Non-pigmented ciliary epithelial cell (primary cell): ENCODE results near the gene CTNNBIP1.

Source experiments
- DNase-seq: peaks from one replicate; pipeline ENCODE4 v3.0.0-alpha.2; 2010; ENCODE audit warnings: low read depth

The CTNNBIP1 gene

DNA sequence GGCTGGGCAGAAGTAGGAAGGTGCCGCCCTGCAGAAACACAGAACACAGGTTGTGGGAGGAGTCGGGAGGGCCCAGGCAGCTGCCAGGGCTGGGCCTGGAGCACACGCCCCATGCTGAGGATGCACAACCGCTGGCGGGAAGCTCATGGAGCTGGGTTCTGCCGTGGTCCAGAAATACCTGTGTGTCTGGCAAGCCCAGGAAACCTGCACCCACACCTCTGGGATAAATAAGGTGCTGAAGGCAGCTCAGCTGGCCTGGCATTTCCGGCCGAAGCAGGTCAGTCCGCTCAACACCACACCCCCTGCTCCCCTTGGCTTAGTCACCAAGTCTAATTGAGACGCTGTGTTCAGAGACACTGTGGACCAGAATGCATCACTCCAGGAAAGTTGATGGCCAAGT lies 32.1 kb downstream of the CTNNBIP1 start:
- DNase-seq, result no peak

- no peak for DNase-seq
Observed at GRCh38 chr1:9875636-9876000, 34.5 kb downstream of the CTNNBIP1 start.

DNA sequence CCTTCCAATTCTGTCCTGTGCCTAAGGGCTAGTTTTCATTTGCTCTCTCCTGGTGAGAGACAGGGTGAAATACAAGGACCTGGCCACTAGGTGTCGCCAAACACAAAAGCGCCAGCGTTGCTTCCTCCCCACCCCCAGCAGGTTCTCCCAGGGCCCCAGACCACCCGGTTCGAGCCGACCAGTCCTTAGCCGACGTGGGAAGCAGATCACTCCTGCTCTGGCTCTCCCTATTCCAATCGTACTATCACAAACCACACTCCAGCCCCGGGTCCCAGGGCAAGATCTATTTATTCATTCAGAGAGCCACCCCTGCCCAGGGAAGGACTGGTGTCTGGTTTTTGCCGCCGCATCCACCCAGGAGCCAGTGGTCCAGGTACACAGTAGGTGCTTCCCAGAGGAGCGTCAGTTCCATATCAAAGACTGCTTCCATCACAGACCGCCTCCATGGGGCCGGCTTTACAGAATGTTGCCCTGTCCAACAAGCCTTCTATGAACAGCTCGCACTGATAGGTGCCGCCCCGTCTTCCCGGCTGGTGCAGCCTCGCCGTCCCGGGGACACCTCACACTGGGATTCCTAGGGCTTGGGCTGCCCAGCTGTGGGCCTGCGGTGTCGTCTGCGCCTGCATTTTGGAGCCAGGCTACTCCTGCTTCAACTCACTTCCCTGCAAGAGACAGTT lies 35.0 kb downstream of the CTNNBIP1 start:
- peak; percentile 24 for DNase-seq

DNA sequence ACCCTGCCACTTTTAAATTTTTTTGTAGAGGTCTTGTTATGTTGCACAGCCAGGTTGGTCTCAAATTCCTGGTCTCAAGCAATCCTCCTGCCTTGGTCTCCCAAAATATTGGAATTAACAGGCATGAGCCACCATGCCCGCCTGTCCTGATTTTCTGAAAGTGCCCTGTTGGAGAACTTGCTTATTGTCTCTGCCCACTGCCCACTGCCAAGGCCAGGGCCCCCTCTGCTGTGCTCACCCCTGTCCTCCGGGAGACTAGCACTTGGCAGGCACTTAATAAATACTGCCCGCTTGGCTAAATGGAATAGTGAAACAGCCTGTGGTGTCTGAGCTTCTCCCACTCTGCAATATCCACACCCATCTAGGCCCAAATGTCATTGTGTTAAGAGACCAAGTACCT lies 35.7 kb downstream of the CTNNBIP1 start:
- DNase-seq, result no peak

- DNase-seq, result no peak
Observed at GRCh38 chr1:9873992-9874391, 36.1 kb downstream of the CTNNBIP1 start.

DNA sequence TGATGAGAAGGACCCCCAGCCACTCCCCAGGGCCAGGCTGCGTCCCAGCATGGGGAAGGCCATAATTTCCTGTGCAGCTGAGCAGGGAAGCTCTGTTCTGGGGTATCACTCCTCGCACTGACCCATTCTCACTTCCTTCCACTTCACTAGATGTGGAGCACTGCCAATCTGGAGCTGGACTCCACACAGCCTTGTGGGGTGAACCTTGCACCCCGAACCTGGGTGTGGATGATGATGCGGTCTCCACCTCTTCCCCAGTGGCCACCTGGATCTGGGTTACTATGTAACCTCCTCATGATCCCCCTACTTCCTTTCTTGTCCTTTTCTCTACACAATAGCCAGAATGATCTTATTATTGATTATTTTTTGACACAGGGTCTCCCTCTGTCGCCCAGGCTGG lies 36.7 kb downstream of the CTNNBIP1 start:
- no peak for DNase-seq

DNA sequence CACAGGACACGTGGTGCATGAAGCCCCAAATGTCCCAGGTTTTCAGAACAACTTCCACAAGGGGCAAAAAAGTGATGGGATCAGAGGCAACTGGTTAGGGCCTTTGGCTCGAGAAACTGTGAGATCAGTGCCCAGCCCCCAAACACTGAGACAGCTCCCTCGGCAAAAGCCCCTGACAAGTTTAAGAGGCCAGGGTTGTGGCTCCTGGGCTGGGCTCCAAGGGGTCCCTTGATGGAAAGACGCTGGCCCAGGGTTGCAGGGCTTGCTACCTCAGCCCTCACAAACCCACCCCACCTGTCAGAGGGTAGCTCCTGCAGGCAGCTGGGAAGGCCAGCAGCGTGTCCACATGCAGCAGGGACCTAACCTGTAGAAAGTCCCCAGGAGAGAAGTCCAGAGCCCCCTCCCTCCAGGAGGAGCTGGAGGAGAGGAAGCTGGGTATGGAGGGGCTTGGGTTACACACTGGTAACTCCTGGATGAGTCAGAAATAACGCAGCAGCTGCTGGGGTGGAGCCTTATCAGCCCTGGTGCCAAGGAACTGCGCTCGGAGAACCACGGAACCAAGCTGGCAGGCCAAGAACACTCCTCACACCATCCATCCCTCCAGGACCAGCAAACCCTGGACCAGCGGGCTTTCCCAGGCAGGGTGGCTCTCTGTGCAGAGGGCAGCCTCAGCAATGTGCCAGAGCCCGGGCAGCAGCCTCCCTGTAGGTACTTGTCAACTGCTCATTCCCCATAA lies 37.5 kb downstream of the CTNNBIP1 start:
- DNase-seq, result no peak

- DNase-seq, result no peak
Observed at GRCh38 chr1:9871707-9872425, 38.2 kb downstream of the CTNNBIP1 start.

DNA sequence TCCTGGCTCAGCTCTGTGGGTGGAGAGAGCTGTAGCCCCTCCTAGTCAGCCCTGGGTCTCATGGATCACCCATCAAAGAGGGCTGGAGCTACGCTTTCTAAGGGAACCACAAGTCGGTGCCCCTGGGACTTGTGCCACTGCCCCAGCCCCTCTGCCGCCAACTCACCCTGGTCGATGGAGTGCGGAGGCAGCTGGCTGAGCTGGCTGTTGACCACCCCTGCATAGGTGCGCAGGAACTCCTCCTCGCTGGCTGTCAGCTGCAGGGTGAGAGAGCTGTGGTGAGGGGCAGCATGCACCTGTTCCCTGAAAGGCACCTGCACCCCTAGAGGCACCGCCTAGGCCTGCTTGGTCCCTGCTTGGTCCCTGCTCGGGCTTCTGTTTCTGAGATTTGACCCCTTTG lies 39.0 kb downstream of the CTNNBIP1 start:
- no peak for DNase-seq

DNA sequence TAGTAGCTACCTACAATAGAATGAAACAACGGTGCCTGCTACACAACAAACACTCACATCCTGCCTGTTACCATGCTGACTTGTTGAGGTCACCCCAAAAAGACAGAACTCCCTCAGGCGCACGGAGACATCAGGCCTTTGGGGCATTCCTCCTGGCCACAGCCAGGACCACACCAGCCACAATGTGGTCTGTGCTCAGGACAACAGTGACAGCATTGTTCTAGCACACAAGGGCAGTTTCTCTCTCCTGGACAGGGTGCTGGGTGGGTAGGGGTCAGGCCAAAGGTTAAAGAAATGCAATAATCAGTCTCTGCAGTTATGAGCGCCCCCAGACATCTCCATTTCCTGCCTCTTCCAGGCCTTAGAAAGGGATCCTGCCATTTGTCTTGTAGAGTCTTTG lies 39.5 kb downstream of the CTNNBIP1 start:
- DNase-seq, result no peak

GRCh38 chr1:9869831-9870251 lies 40.2 kb downstream of the CTNNBIP1 start:
- DNase-seq, result no peak

- DNase-seq, result no peak
Observed at GRCh38 chr1:9868244-9868590, 41.9 kb downstream of the CTNNBIP1 start.

DNA sequence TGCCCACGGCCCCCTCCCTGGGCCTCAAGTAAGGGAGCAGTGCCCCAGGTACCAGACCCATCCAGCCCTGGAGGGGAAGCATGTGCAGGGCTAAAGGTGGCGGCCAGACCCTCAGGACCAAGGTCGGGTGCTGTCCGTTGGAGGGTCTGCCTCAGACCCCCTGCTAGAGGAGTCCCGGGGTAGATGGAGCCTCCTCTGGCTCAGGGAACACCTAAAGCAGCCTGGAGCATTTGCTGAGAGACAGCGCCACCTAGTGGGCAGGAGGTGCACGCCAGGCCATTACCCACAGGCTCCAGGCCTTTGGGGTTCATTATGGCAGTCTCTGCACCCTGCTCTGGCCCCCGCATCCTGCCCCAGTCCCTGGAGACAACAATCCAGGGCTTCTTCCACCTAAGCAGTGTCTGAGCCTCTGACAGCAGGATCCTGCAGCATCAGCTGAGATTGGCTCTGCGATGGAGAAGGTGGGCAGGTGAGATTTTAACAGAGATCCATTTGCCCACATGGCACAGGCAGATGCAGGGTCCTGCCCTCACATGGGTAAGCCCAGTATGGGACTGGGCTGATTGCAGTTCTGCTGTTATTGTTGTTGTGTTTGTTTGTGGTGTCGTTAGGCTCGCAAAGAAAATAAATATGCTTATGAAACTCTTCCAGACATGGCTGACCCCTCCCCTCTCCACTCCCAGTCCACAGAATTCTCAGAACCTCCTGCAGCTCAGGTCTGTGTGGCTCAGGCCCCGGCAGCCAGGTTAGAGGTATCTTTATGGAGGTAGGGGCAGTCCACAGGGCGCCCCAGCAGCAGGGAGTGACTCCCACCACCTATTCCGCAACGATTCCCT lies 42.4 kb downstream of the CTNNBIP1 start:
- no peak for DNase-seq

DNA sequence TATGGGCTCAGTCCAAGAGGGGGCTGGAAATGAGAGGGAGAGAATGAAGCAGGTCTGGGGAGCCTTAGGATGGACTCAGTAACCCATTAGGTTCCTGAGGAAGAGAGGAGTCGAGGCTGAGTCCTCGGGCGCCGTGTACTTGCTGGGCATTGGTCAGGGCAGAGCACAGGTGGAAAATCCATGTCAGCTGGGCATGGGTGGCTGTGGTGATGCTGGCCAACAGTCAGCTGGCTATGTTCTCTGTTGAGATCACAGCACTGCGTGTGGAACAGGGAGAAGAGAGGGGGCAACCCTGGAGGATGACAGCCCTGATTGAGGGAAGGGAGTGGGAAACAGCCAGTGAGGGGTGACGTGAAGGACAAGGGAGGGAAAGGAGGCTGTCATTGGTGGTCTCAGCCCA lies 43.2 kb downstream of the CTNNBIP1 start:
- no peak for DNase-seq

DNA sequence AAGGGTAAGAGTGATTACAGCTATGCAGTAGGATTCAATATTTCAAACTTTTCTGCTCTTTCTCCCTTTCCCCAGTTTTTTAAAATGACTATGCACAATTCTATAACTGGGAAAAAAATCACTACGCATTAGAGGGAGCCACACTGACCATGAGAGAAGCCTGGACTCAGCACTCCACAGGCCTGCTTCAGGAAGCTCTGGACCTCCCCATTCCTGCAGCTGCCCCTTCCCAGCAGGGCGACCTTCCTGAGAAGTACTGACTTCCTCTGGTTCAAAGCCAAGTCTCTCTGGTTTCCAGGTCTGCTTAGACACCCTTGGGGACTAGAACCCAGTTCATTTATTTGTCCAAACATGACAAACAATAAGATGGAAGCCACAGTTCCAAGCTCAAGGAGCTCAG lies 44.3 kb downstream of the CTNNBIP1 start:
- no peak for DNase-seq

DNA sequence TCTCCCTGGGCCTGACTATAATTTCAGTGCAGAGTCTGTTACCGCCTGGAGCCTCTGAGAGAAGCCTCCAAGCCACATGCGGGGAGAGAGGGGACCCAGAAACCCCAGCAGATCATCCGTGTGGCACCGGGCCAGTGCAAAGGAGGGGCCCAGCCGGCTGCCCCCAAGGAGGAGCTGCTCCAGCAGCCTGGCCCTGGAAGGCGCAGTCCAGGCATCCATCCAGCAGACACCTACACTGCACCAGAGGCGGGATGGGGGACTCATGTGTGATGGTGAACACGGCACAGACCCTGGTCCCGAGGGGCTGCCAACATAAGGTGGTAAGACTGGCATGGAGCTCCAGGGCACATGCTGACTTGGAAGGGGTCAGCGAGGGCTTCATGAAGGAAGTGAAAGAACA lies 46.7 kb downstream of the CTNNBIP1 start:
- no peak for DNase-seq

DNA sequence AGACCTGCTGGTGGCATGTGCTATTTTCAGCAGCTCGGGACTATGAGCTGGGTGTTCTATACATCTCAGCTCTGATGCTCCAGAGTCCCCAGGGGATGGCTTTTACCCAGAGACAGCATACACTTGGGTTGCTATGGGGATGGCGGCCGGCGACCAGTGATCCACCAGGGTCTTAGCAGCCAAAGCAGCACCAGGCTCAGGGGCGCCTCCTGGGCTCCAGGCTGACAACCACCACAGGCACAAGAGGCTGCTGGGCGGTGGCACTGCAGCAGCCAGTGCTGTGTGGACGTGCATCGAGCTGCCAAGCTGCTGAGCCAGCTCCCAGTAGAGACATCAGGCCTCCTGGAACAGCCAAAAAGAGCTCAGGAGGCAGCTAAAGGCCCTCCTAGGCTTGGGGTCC lies 48.7 kb downstream of the CTNNBIP1 start:
- DNase-seq, result no peak

DNA sequence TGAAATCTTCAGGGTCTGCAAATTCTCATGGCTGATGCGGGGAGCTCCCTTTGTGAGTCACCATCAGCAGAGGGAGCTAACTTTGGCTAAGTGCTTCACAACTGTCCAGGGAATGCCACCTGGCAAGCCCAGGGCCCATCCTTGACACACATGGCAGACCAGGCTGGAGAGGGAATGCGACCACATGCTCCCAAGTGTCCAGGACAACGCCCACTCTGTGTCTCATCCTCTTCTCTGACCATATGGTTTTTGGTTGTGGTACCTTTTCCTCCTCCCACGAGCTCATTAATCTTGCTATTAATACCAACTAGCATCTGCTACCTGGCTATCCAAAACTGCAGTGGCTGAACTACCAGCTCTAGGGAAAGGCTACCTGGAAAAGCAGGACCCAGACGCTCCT lies 49.2 kb downstream of the CTNNBIP1 start:
- no peak for DNase-seq

DNA sequence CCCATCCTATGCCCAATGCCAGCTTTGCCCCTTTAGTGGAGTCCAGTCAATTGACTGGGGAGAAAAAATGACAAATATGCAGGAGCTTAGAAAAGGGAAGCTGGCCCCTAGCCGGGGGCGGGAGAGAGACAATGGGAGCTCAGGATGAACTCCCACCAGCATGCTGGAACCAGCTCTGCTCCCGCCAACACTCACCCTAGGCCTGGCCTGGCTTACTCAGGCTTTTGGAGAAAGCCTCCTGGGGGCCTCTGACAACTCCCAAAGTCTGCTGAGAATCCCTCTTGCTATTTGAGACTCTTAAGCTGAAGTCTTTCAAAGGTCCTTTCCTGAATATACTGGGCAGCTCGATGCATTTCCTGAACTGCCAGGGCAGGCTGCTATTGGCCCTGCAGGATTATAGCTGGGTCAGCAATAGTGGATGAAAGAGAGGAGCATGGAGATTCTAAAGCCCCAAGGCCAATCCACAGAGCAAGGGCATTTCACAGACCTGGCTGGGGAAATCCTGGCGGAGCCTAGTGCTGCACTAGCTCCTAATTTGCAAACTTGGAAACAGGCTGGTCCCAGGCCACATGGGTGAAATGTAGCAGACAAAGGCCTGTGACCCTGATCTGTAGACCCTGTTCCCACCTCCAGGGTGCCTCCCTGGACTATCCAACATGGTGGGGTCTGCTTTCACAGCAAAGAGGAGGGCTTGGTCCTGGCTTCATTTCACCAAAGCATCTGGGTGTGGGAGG lies 50.6 kb downstream of the CTNNBIP1 start:
- DNase-seq, result no peak

DNA sequence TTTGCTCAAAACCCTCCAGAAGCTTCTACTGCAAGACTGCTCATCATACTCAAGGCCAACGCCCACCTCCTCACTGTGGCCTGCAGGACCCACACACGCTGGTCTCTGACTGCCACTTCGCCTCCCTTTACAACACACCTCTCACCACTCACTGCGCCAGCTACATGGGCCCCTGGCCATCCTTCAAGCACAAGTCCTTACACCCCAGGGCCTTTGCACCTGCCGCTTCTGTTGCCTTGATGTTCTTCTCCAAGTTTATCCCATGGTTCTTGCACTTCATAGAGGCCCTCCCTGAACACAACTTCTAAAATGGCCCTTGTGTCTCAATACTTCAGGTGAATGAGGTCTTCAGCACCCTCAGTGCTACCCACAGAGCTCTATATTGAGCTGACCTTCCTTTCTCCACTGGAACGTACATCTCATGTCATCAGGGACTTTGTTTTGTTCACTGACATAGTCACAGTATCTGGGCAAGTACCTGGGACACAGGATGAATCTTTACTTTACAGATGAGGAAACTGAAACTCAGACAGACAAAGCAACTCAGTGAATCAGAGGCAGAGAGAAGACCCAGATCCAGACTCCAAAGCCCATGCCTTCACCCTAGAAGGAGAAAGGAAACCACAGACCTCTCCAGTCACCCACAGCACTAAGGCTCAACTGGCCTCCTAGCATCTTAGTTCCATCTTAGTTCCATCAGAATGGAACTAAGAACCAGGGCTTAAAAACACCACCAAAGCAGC lies 51.6 kb downstream of the CTNNBIP1 start:
- no peak for DNase-seq

DNA sequence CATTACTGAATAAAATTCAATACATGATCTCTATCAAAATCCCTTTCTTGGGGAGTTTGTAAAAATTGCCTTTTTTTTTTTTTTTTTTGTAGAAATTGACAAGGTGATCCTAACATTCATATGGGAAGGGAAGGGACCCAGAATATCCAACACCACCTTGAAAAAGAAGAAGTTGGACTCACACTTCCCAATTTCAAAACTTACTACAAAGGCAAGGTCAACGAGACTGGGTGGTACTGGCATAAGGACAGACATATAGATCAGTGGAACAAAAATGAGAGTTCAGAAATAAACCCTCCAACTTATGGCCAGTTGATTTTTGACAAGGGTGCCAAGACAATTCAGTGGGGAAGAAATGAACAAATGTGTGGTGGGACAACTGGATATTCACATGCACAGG lies 54.9 kb downstream of the CTNNBIP1 start:
- no peak for DNase-seq
